T-helper 2 cell treated with Interferon-gamma antibody and Interleukin-4, amounts not matched to agents 100 ng/mL and 5 ng/mL, for 36 hours (primary cell): ENCODE results near the gene B9D1. TPM values are rescaled to one million over a fixed set of nuclear protein-coding genes. Genes with fewer than 3 reads are reported as not detected.

Experiments
- intact Hi-C: fragments of 100-400 bp; cut with micrococcal nuclease; formaldehyde crosslinking; loops from one replicate; pipeline ENCODE4 v1.15.1; 2023
- total RNA-seq: library from RNA; stranded (reverse); gene quantifications from 2 replicates; pipeline ENCODE4 v1.2.3, GENCODE V29; 2022

The B9D1 gene
- total RNA-seq, 1 donor from 2014 or later = 4.2 TPM

DNA sequence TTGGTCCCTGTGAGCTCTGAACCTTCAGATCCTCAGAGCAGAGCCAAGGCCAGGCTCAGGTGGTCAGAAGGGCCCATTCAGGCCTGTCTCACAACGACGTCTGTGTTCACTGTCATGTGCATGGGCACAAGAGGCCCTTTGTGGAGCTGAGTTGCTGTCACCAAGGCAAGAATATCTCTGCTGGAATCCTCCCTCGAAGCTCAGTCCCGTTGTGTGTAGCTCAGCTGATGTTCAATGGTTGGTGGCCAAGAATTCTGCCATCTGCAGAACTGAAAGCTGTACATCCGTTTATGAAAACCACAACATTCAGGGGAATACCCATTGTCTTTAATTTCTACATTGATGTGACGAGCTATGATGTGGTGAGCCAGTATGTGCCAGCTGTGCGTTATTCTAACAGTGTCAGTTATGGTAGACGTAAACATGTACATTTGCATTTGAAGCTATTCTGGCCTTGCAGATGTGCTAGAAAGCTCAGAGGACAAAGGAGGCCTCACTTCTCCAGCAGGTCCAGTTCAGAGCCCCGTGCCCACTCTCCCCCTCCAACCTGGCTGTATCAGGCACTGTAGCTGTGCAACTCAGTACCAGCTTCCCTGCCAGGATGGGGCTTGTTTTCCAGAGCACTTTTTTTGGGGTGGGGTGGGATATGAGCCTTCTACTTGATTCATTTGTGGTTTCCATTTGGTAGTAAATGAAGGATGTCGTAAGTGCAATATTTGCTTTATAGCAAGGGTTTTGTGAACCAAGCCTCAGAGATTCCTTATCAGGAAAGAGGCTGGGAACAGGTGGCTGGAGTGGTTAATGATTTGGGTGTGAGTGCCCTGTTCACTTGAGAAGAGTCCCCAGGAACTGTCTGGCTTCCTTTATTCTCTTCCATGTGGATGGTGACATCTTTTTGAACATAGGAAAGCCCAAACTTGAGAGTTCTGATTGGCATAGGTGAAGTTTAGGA is 56.1 kb downstream of the B9D1 start:
- intact Hi-C loops = no loop called here

GRCh38 chr17:19305761-19306159 is 56.8 kb downstream of the B9D1 start:
- intact Hi-C loops = no loop called here

- intact Hi-C loops = no loop called here
These were observed 57.3 kb downstream of the B9D1 start for GRCh38 chr17:19305256-19305655.

DNA sequence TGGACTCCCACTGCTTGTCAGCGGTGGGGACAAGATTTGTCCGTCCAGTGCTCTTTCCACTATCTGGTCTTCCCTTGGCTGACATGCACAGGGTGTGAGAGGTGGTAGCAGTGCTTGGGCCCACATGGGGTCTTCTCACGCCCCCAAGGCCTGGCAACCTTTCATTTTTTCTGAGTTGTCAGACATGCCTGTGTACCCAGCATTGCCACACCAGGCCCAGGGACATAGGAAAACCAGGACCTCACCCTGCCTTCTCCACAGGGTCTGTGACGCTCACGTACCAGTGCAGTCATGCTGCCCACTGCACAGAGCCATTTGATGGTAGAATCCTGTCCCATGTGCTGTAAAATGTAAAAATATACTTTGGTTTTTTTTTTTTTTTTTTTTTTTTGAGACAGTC is 57.8 kb downstream of the B9D1 start:
- intact Hi-C loops = no loop called here

DNA sequence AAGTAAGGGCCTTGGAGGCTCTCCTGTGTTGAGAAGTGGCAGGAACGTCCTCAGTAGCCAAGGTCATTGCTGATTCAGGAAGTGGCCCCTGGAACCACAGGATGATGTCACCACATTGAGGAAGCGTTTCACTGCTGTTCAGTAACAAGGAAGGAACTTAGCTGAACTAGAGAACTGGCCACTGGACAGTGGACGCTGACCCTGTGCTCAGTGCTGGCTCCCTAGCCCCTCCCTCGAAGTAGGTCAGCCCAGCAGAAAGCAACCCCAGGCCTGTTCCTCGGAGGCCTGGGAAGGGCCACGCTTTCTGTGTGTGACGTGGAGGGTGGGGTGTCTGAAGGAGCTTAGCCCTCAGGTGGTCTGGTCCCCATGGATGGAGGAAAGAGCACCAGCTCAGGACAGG is 58.3 kb downstream of the B9D1 start:
- intact Hi-C loops = no loop called here

GRCh38 chr17:19303367-19303776 is 59.2 kb downstream of the B9D1 start:
- intact Hi-C loops = no loop called here

DNA sequence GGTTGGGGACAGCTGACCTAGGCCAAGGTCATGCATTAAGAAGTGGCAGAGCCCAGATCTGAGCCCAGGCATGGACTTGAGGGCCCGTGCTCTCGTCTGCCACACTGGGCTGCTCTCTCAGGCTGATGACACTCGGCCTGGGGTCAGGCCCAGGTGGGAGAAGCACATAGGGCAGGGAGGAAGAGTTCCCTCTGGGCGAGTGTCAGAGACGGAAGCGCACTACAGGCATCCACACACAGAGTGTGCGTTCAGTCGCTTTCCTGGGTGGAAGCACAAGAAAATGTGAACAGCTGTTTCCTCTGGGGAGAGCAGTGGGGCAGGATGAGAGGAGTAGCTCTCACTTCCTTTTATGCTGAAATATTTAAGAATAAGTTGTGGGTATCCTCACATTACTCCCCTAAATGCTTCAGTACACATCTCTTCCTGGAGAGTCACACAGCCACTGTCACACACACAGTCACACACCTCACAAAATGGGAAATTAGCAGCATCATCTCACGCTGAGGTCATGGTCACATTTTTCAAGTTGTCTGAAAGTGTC is 59.7 kb downstream of the B9D1 start:
- intact Hi-C loops = no loop called here

DNA sequence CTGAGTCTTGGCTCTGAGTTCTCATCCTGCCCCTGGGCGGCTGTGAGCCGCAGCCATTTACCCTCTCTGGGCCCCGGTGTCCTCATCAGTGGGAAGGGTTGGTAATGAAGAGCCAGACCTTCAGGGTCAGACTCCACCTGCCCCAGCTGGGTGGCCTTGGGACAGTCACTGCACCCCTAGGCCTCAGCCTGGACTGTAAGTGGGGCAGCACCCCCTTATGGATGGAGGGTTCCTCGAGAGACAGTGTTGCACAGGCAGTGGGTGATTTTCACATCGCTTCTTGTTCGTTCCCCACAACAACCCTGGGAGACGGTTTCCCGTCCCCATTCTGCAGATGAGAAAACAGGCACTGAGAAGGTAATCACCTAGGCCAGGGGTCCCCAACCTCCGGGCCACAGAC is 60.5 kb downstream of the B9D1 start:
- intact Hi-C loops = no loop called here

- intact Hi-C loops = no loop called here
These were observed 61.1 kb downstream of the B9D1 start for GRCh38 chr17:19301274-19301951.

DNA sequence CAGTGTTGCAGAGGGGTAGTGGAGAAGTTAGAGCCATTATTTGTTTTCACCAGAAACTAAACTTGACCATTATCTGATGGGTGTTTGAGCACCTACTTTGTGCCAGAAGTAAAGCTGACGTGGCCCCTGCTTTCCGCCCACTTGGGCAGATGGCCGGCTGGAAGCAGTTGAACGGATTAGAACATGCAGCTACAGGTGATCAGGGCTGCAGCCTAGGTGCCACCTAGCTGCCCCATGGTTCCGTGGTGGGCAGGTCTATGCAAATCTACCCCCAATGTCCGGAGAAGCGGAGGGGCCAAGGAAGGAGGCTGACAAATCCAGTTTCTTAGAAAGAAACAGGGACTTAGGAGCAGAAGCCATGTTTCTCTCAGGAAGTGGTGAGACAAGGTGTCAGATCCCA is 62.7 kb downstream of the B9D1 start:
- intact Hi-C loops = no loop called here

DNA sequence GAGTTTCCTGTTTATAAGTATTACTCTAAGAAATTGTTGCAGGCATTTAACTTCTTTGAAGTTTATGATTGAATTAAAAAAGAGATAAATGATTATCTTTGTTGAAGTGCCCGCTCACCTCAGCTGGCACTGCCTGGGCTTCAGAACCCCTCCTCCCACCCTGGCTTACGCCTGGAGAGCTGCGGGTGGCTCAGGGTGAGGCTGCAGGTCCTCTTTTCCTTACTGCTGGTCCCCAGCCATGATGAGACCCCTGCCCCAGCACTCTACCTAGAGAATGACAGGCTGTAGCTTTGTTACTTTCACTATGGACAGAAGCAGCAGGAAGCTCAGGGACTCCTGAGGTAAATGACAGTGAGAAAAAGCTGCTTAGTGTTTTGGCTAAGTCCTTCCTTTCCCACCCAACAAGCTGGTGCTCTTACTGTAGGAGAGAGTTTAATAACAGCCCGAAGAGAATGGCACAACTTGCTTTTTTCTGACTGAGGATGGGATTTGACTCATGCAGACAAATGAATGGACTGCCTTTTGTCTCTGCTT is 63.2 kb downstream of the B9D1 start:
- intact Hi-C loops = no loop called here

DNA sequence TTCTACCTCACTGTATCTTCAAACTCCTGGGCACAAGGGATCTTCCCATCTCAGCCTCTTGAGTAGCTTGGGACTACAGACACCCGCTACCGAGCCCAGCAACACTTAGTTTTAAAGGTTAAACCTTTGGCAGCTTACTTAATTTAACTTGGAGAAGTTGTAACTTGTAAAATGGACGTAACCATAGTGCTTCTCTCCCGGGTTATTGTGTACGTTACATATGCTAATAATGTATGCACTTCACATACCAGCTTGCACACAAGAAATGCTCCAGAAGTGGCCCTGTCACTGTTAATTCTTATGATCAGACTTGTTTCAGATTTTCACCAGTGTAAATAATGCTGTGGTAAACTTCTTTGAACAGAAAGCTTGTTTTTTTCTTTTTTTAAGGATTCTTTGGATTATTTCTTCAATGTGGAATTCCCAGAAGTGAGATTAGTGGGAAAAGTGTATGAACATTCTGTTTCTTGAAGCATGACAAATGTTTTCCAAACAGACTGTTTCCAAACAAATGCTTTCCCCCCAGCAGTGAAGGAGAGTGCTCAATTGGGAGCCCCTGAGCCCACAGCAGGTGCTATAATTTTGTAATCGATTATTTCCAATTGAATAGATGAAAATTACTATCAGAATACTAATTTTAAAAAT is 63.8 kb downstream of the B9D1 start:
- intact Hi-C loops = no loop called here

DNA sequence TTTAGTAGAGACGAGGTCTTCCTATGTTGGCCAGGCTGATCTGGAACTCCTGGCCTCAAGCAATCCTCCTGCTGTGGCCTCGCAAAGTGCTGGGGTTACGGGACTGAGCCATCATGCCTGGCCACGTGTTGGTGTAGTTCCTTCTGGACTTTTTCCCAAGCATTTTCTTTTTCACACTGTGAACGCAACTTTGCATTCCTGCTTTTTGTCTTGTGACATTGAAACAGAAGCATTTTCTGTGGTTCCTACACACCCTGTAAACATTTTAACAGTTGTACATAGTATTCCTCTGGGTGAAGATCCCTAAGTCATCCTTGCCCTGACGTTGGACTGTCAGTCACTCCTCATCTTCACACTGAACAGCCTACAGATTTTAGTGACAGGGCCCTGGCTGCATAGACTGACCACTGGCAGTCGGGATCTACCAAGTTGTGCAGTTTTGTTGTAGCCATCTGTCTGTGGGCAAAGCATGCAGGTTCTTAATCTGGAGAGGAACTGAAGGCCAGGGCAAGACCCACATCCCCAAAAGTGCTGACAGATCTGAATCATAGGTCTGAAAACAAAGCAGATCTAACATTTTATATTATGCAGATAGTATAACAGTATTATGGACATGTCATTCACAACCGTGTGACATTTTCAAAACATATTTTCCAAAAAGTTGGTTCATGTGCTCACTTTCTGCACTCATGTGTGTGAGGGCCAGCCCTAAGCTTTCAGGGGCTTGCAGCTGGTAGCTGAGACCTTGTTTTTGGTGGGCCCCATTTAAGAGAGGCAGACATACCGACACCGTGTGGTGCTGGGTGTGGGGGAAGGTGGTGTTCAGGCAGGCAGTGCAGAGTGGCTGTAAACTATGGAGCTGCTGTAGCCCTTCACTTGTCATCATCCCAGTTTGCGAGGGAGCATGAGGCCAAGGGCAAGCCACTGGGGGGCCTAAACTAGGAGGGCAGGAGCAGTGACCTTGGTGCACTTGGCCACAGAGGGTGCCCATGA is 65.4 kb downstream of the B9D1 start:
- intact Hi-C loops = no loop called here

- intact Hi-C loops = no loop called here
These were observed 66.9 kb downstream of the B9D1 start for GRCh38 chr17:19295473-19296135.

DNA sequence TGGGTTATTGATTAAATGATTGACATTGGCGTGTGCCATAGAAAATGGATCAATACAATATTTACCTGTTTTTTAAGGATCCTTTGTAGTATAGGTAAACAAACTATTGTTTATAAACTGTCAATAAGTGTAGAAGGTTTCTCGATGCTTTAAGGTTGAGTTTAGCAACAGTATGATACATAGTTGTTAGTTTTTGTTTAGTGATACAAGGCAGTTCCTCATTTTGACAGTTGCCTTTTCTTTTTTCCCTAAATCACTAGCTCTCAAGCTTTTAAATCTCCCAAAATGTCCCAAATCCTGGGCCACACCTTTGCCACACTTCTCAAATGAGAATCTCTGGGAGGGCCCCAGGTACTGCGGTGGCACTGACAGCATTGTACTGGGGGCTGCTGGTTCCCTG is 68.1 kb downstream of the B9D1 start:
- intact Hi-C loops = no loop called here

Other genes starting within 250 kb of the B9D1 start
- gene GRAPL, start 235.1 kb downstream of the B9D1 start, total RNA-seq = 18.1 and 19.8 TPM in 2 replicates
- 4.7 and 5.4 TPM in 2 replicates for gene EPN2, start 125.4 kb downstream of the B9D1 start, total RNA-seq
- 38.7 and 43.0 TPM in 2 replicates for gene MAPK7, start 15.8 kb upstream of the B9D1 start, total RNA-seq
- not detected in 2 replicates for gene MFAP4, start 24.5 kb upstream of the B9D1 start, total RNA-seq
- 0.20 and 0.27 TPM in 2 replicates for gene RNF112, start 48.5 kb upstream of the B9D1 start, total RNA-seq
- not detected in 2 replicates for gene SLC47A1, start 171.1 kb upstream of the B9D1 start, total RNA-seq